Suprapubic skin (tissue), 4 donors: ENCODE data around the gene CRYGD. TPM values are rescaled to one million over a fixed set of nuclear protein-coding genes. Genes with fewer than 3 reads are reported as not detected.
"Not testable (repeated sequence)": the region's sequence is repeated elsewhere in the genome, so short reads cannot be mapped to it uniquely, and the experiment has no call there.

Source experiments
- DNase-seq, 2 donors: peaks; one replicate each; pipeline ENCODE4 v3.0.0-alpha.2; 2019; ENCODE audit warnings: low spot score in 2 of 2
- H3K27ac ChIP-seq: fragments of 200-600 bp; sonication (generic); one replicate; pipeline ENCODE4 v1.5.1; 2019
- H3K27me3 ChIP-seq: fragments of 200-600 bp; sonication (generic); one replicate; pipeline ENCODE4 v1.5.1; 2019
- H3K36me3 ChIP-seq: fragments of 200-600 bp; sonication (generic); one replicate; pipeline ENCODE4 v1.5.1; 2019
- H3K4me1 ChIP-seq: fragments of 200-600 bp; sonication (generic); one replicate; pipeline ENCODE4 v1.5.1; 2019
- H3K4me3 ChIP-seq: fragments of 200-600 bp; sonication (generic); one replicate; pipeline ENCODE4 v1.5.1; 2019; ENCODE audit warnings: mild to moderate bottlenecking
- H3K9me3 ChIP-seq: fragments of 200-600 bp; sonication (generic); one replicate; pipeline ENCODE4 v1.5.1; 2019
- CTCF ChIP-seq, 2 donors: fragments of 200-600 bp in 1 of 2; fragments of 450-650 bp in 1 of 2; sonication (generic) in 1 of 2; IDR thresholded peaks; one replicate each; pipeline ENCODE4 v1.5.1; 2016 to 2019; ENCODE audit warnings: antibody characterized with exemption in 2 of 2, mild to moderate bottlenecking in 1 of 2, moderate library complexity in 1 of 2
- EP300 ChIP-seq: sonication (generic); formaldehyde crosslinking; IDR thresholded peaks from one replicate; pipeline ENCODE4 v1.6.1; 2017; ENCODE audit warnings: antibody characterized with exemption
- POLR2A ChIP-seq, 2 donors: fragments of 450-650 bp; IDR thresholded peaks; one replicate each; pipeline ENCODE4 v1.6.1; 2017; ENCODE audit warnings: antibody characterized with exemption in 2 of 2, mild to moderate bottlenecking in 2 of 2, moderate library complexity in 2 of 2
- POLR2AphosphoS5 ChIP-seq, 3 donors: sonication (generic); formaldehyde crosslinking; IDR thresholded peaks; one replicate each; pipeline ENCODE4 v1.6.1; 2017; ENCODE audit warnings: antibody characterized with exemption in 3 of 3
- WGBS: methylation state at CpG from one replicate; pipeline ENCODE4 v1.1.5; 2018; 5-methylcytosine and 5-hydroxymethylcytosine counted together
- total RNA-seq, 4 donors: library from RNA; depleted of rRNA; stranded (reverse); fragments of >200 nt; gene quantifications; one replicate each; pipeline ENCODE4 v1.1.0, GENCODE V29; 2016

The CRYGD gene
- total RNA-seq: not detected

GRCh38 chr2:208124013-208124715 lies at the start of gene CRYGD:
TSS of gene CRYGD (minus strand) at chr2:208124524. CDS start at chr2:208124473, 51 bp downstream.
- Histone ChIP-seq H3K4me3 (peak within 1 kb of the TSS; percentile 27), H3K27me3 (peaks cover 31% of the 10 kb centered on the region)
- not testable (repeated sequence) for H3K4me1 ChIP-seq, H3K27ac ChIP-seq, H3K9me3 ChIP-seq, DNase-seq, H3K36me3 ChIP-seq
- 14% methylated on average over 33 of the region's 46 CpGs for WGBS

GRCh38 chr2:208172125-208172524 lies 47.8 kb upstream of the CRYGD start:
- H3K27me3 ChIP-seq: no peaks in the 10 kb centered on the region
- no peak overlapping the region for H3K4me3 ChIP-seq
- no peak overlapping the region for H3K27ac ChIP-seq
- no peaks in the 10 kb centered on the region for H3K36me3 ChIP-seq
- H3K9me3 ChIP-seq: no peaks in the 10 kb centered on the region
- TF ChIP-seq CTCF (IDR thresholded peaks at IDR 0.05) (no peak), EP300 (no peak)
- peaks cover 6% of the 10 kb centered on the region for H3K4me1 ChIP-seq
- no peak for DNase-seq
- WGBS: 69% methylated on average over 4 of the region's 4 CpGs

GRCh38 chr2:208164951-208165755 lies 40.8 kb upstream of the CRYGD start:
- WGBS: 54% methylated on average over 2 of the region's 2 CpGs
- Histone ChIP-seq H3K36me3 (no peaks in the 10 kb centered on the region), H3K4me1 (no peaks in the 10 kb centered on the region), H3K27me3 (no peaks in the 10 kb centered on the region), H3K4me3 (no peak overlapping the region), H3K9me3 (no peaks in the 10 kb centered on the region), H3K27ac (no peak overlapping the region)
- no peak for DNase-seq
- TF ChIP-seq EP300 (no peak), POLR2A (IDR thresholded peaks at IDR 0.05) (no peak), POLR2AphosphoS5 (IDR thresholded peaks at IDR 0.05) (no peak), CTCF (IDR thresholded peaks at IDR 0.05) (no peak)

GRCh38 chr2:208163489-208163888 lies 39.2 kb upstream of the CRYGD start, which contains the start of gene CRYGA:
TSS of gene CRYGA (minus strand) at chr2:208163589. CDS start at chr2:208163556, 33 bp downstream.
- no peaks in the 10 kb centered on the region for H3K9me3 ChIP-seq
- WGBS: 71% methylated on average over 2 of the region's 2 CpGs

GRCh38 chr2:208156439-208156838 lies 32.1 kb upstream of the CRYGD start:
- DNase-seq: no peak
- 34% methylated on average over 2 of the region's 2 CpGs for WGBS
- H3K9me3 ChIP-seq: no peaks in the 10 kb centered on the region
- H3K36me3 ChIP-seq: no peaks in the 10 kb centered on the region
- TF ChIP-seq POLR2AphosphoS5 (IDR thresholded peaks at IDR 0.05): no peak
- TF ChIP-seq POLR2A (IDR thresholded peaks at IDR 0.05): no peak
- no peak for TF ChIP-seq EP300
- TF ChIP-seq CTCF (IDR thresholded peaks at IDR 0.05): no peak
- H3K4me3 ChIP-seq: no peak overlapping the region
- H3K4me1 ChIP-seq: no peaks in the 10 kb centered on the region
- no peaks in the 10 kb centered on the region for H3K27me3 ChIP-seq
- H3K27ac ChIP-seq: no peak overlapping the region

More at GRCh38 chr2:208163489-208163888, 39.2 kb upstream of the CRYGD start, which contains the start of gene CRYGA:
- no peak within 1 kb of the TSS for H3K4me3 ChIP-seq
- H3K4me1 ChIP-seq: no peaks in the 10 kb centered on the region
- no peak for DNase-seq
- TF ChIP-seq CTCF (IDR thresholded peaks at IDR 0.05): no peak
- no peak for TF ChIP-seq POLR2A (IDR thresholded peaks at IDR 0.05)
- TF ChIP-seq EP300: no peak
- no peak for TF ChIP-seq POLR2AphosphoS5 (IDR thresholded peaks at IDR 0.05)
- H3K36me3 ChIP-seq: no peaks in the 10 kb centered on the region
- H3K27me3 ChIP-seq: no peaks in the 10 kb centered on the region
- no peak within 1 kb of the TSS for H3K27ac ChIP-seq
